RWPE2 (cell line): ENCODE results near the gene KRT9.

Experiments
- ATAC-seq: fragments of 200-7000 bp; cut with Tn5 transposase; 3 replicates; pipeline ENCODE4 v1.9.1; 2021; ENCODE audit warnings: low read depth
- DNase-seq: peaks from one replicate; pipeline ENCODE4 v3.0.0-alpha.2; 2020; ENCODE audit warnings: low spot score
- H3K27ac ChIP-seq: fragments of 450-650 bp; 2 replicates; pipeline ENCODE4 v1.5.1; 2017; ENCODE audit warnings: mild to moderate bottlenecking; ENCODE audit not compliant: poor library complexity, severe bottlenecking
- H3K27me3 ChIP-seq: fragments of 250-450 bp; sonication (Bioruptor Pico); 2 replicates; pipeline ENCODE4 v1.5.1; 2021; ENCODE audit warnings: mild to moderate bottlenecking, moderate library complexity; ENCODE audit not compliant: insufficient read depth, poor library complexity, severe bottlenecking
- H3K36me3 ChIP-seq: fragments of 250-450 bp; sonication (Bioruptor Pico); 2 replicates; pipeline ENCODE4 v1.5.1; 2020; ENCODE audit warnings: low read depth, mild to moderate bottlenecking, moderate library complexity
- H3K4me1 ChIP-seq: fragments of 250-450 bp; sonication (Bioruptor Pico); 2 replicates; pipeline ENCODE4 v1.5.1; 2021; ENCODE audit warnings: mild to moderate bottlenecking, moderate library complexity; ENCODE audit not compliant: insufficient read depth, poor library complexity, severe bottlenecking
- H3K4me3 ChIP-seq: fragments of 250-450 bp; sonication (Bioruptor Pico); 2 replicates; pipeline ENCODE4 v1.5.1; 2021; ENCODE audit warnings: mild to moderate bottlenecking, moderate library complexity; ENCODE audit not compliant: severe bottlenecking
- H3K9me3 ChIP-seq: fragments of 250-450 bp; sonication (Bioruptor Pico); 2 replicates; pipeline ENCODE4 v1.5.1; 2021; ENCODE audit warnings: mild to moderate bottlenecking, moderate library complexity; ENCODE audit not compliant: severe bottlenecking
- CTCF ChIP-seq: fragments of 450-650 bp; IDR thresholded peaks from one replicate; pipeline ENCODE4 v1.5.1; 2017; ENCODE audit warnings: mild to moderate bottlenecking, moderate library complexity; ENCODE audit not compliant: poor library complexity, severe bottlenecking

Gene KRT9

GRCh38 chr17:41593306-41593981 is 21.6 kb upstream of the KRT9 start:
- TF ChIP-seq CTCF = no peak
- no peak for ATAC-seq
- Histone ChIP-seq H3K27me3 (no peaks in the 10 kb centered on the region), H3K4me1 (no peaks in the 10 kb centered on the region), H3K4me3 (no peak overlapping the region), H3K36me3 (no peaks in the 10 kb centered on the region), H3K27ac (no peak overlapping the region), H3K9me3 (no peaks in the 10 kb centered on the region)
- no peak for DNase-seq

GRCh38 chr17:41592601-41593305 is 20.9 kb upstream of the KRT9 start:
- Histone ChIP-seq H3K27me3 (no peaks in the 10 kb centered on the region), H3K4me1 (peaks cover 3% of the 10 kb centered on the region), H3K36me3 (no peaks in the 10 kb centered on the region), H3K27ac (no peak overlapping the region), H3K4me3 (no peak overlapping the region), H3K9me3 (no peaks in the 10 kb centered on the region)
- DNase-seq (no peak), ATAC-seq (no peak; the same call in 2 of the 3 replicates)
- no peak for TF ChIP-seq CTCF

GRCh38 chr17:41589301-41589700 is 17.4 kb upstream of the KRT9 start:
- no peak for ATAC-seq
- H3K9me3 ChIP-seq = no peaks in the 10 kb centered on the region
- TF ChIP-seq CTCF = no peak
- H3K36me3 ChIP-seq = peaks cover 19% of the 10 kb centered on the region
- H3K27ac ChIP-seq = peak overlapping the region; percentile 95
- no peaks in the 10 kb centered on the region for H3K27me3 ChIP-seq
- H3K4me3 ChIP-seq = no peak overlapping the region
- H3K4me1 ChIP-seq = peaks cover 3% of the 10 kb centered on the region
- no peak for DNase-seq

- peak overlapping the region; percentile 95 for H3K27ac ChIP-seq
- ATAC-seq (peak; percentile 62), DNase-seq (peak; percentile 89)
- H3K4me3 ChIP-seq = no peak overlapping the region
- H3K36me3 ChIP-seq = peaks cover 28% of the 10 kb centered on the region
- H3K9me3 ChIP-seq = no peaks in the 10 kb centered on the region
- peaks cover 3% of the 10 kb centered on the region for H3K4me1 ChIP-seq
- H3K27me3 ChIP-seq = no peaks in the 10 kb centered on the region
- TF ChIP-seq CTCF = no peak
Observed at GRCh38 chr17:41588126-41588810, 16.4 kb upstream of the KRT9 start.
